Muscle layer of duodenum (tissue), 2 donors: Measurements from ENCODE around the gene ZNF526.

Experiments used
- H3K27ac ChIP-seq: one replicate; pipeline ENCODE4 v1.7.0; 2013; ENCODE audit warnings: mild to moderate bottlenecking, low read length
- H3K27me3 ChIP-seq: one replicate; pipeline ENCODE4 v1.7.0; 2013; ENCODE audit warnings: low read depth, mild to moderate bottlenecking, control low read depth, low read length
- H3K36me3 ChIP-seq, 2 donors: one replicate each; pipeline ENCODE4 v1.7.0; 2013; ENCODE audit warnings: low read length in 2 of 2, control low read depth in 1 of 2, mild to moderate bottlenecking in 1 of 2; ENCODE audit not compliant: insufficient read depth in 2 of 2, control insufficient read depth in 1 of 2
- H3K4me1 ChIP-seq, 2 donors: one replicate each; pipeline ENCODE4 v1.7.0; 2013; ENCODE audit warnings: low read length in 2 of 2, mild to moderate bottlenecking in 2 of 2, control low read depth in 1 of 2, moderate library complexity in 1 of 2; ENCODE audit not compliant: insufficient read depth in 2 of 2, control insufficient read depth in 1 of 2
- H3K4me3 ChIP-seq, 2 donors: one replicate each; pipeline ENCODE4 v1.7.0; 2013; ENCODE audit warnings: low read length in 2 of 2, low read depth in 1 of 2, mild to moderate bottlenecking in 1 of 2
- H3K9me3 ChIP-seq, 2 donors: one replicate each; pipeline ENCODE4 v1.7.0; 2013; ENCODE audit warnings: low read length in 2 of 2, control low read depth in 1 of 2, mild to moderate bottlenecking in 1 of 2; ENCODE audit not compliant: control insufficient read depth in 1 of 2
- donor health status: healthy.

Gene ZNF526

GRCh38 chr19:42198676-42199439 is 21.3 kb upstream of the ZNF526 start:
- Histone ChIP-seq H3K9me3 (no peaks in the 10 kb centered on the region), H3K4me3 (no peak overlapping the region), H3K36me3 (peaks cover 33 to 50% of the 10 kb centered on the region in 2 donors), H3K4me1 (peaks cover 4% of the 10 kb centered on the region in 2 donors), H3K27me3 (no peaks in the 10 kb centered on the region), H3K27ac (no peak overlapping the region)

GRCh38 chr19:42199440-42200115 is 20.5 kb upstream of the ZNF526 start:
- H3K4me3 ChIP-seq, result no peak overlapping the region
- H3K4me1 ChIP-seq, result peaks cover 4% of the 10 kb centered on the region in 2 donors
- H3K27me3 ChIP-seq, result no peaks in the 10 kb centered on the region
- no peak overlapping the region for H3K27ac ChIP-seq
- H3K9me3 ChIP-seq, result no peaks in the 10 kb centered on the region
- peaks cover 38 to 57% of the 10 kb centered on the region in 2 donors for H3K36me3 ChIP-seq

- H3K4me3 ChIP-seq, result no peak overlapping the region
- H3K27ac ChIP-seq, result no peak overlapping the region
- no peaks in the 10 kb centered on the region for H3K9me3 ChIP-seq
- peaks cover 43 to 63% of the 10 kb centered on the region in 2 donors for H3K36me3 ChIP-seq
- H3K27me3 ChIP-seq, result no peaks in the 10 kb centered on the region
- peaks cover 4% of the 10 kb centered on the region in 2 donors for H3K4me1 ChIP-seq
Observed at GRCh38 chr19:42200116-42200715, 19.9 kb upstream of the ZNF526 start.

- H3K4me1 ChIP-seq, result peaks cover 4% of the 10 kb centered on the region in 2 donors
- peak overlapping the region; percentile 57 for H3K27ac ChIP-seq
- no peaks in the 10 kb centered on the region for H3K9me3 ChIP-seq
- no peak overlapping the region for H3K4me3 ChIP-seq
- H3K36me3 ChIP-seq, result peaks cover 49 to 72% of the 10 kb centered on the region in 2 donors
- H3K27me3 ChIP-seq, result no peaks in the 10 kb centered on the region
Observed at GRCh38 chr19:42201489-42202289, 18.4 kb upstream of the ZNF526 start.

GRCh38 chr19:42202290-42202880 is 17.7 kb upstream of the ZNF526 start:
- peaks cover 46 to 72% of the 10 kb centered on the region in 2 donors for H3K36me3 ChIP-seq
- peak overlapping the region; percentile 57 for H3K27ac ChIP-seq
- H3K9me3 ChIP-seq, result no peaks in the 10 kb centered on the region
- H3K4me1 ChIP-seq, result peaks cover 0 to 4% of the 10 kb centered on the region in 2 donors
- H3K27me3 ChIP-seq, result no peaks in the 10 kb centered on the region
- H3K4me3 ChIP-seq, result no peak overlapping the region

- no peak overlapping the region for H3K27ac ChIP-seq
- no peak overlapping the region for H3K4me3 ChIP-seq
- H3K36me3 ChIP-seq, result peaks cover 43 to 76% of the 10 kb centered on the region in 2 donors
- H3K9me3 ChIP-seq, result no peaks in the 10 kb centered on the region
- peaks cover 0 to 4% of the 10 kb centered on the region in 2 donors for H3K4me1 ChIP-seq
- no peaks in the 10 kb centered on the region for H3K27me3 ChIP-seq
Observed at GRCh38 chr19:42203700-42204099, 16.4 kb upstream of the ZNF526 start.

GRCh38 chr19:42204664-42205063 is 15.4 kb upstream of the ZNF526 start:
- Histone ChIP-seq H3K9me3 (no peaks in the 10 kb centered on the region), H3K36me3 (peaks cover 44 to 76% of the 10 kb centered on the region in 2 donors), H3K27me3 (no peaks in the 10 kb centered on the region), H3K4me1 (peaks cover 0 to 4% of the 10 kb centered on the region in 2 donors), H3K27ac (no peak overlapping the region), H3K4me3 (no peak overlapping the region)

- Histone ChIP-seq H3K4me3 (no peak overlapping the region), H3K27me3 (no peaks in the 10 kb centered on the region), H3K27ac (no peak overlapping the region), H3K9me3 (no peaks in the 10 kb centered on the region), H3K36me3 (peaks cover 43 to 78% of the 10 kb centered on the region in 2 donors), H3K4me1 (no peaks in the 10 kb centered on the region)
Observed at GRCh38 chr19:42206871-42207755, 13.0 kb upstream of the ZNF526 start.

- no peaks in the 10 kb centered on the region for H3K27me3 ChIP-seq
- no peak overlapping the region for H3K4me3 ChIP-seq
- H3K9me3 ChIP-seq, result no peaks in the 10 kb centered on the region
- no peaks in the 10 kb centered on the region for H3K4me1 ChIP-seq
- H3K27ac ChIP-seq, result no peak overlapping the region
- peaks cover 37 to 80% of the 10 kb centered on the region in 2 donors for H3K36me3 ChIP-seq
Observed at GRCh38 chr19:42207767-42208271, 12.3 kb upstream of the ZNF526 start.

- H3K27ac ChIP-seq, result no peak overlapping the region
- H3K4me1 ChIP-seq, result no peaks in the 10 kb centered on the region
- no peak overlapping the region for H3K4me3 ChIP-seq
- peaks cover 30 to 80% of the 10 kb centered on the region in 2 donors for H3K36me3 ChIP-seq
- no peaks in the 10 kb centered on the region for H3K27me3 ChIP-seq
- H3K9me3 ChIP-seq, result no peaks in the 10 kb centered on the region
Observed at GRCh38 chr19:42208612-42209011, 11.5 kb upstream of the ZNF526 start.
